Hematopoietic multipotent progenitor cell treated with erythropoietin and hydrocortisone succinate and interleukin-3 and kit ligand, for 15 days (in vitro differentiated cells): ENCODE data around the gene BANF1.

ENCODE experiments used
- DNase-seq: peaks from one replicate; pipeline ENCODE4 v3.0.0-alpha.2; 2015; ENCODE audit warnings: low spot score

The BANF1 gene

GRCh38 chr11:66001942-66002647 lies at the start of gene BANF1, which contains the start of gene EIF1AD:
Gene BANF1 (plus strand): TSS chr11:66002503. CDS start chr11:66003251, 748 bp downstream.
Gene EIF1AD (minus strand): TSS chr11:66002157. CDS start chr11:66000389, 1,768 bp downstream.
- DNase-seq, result peak; percentile 95

DNA sequence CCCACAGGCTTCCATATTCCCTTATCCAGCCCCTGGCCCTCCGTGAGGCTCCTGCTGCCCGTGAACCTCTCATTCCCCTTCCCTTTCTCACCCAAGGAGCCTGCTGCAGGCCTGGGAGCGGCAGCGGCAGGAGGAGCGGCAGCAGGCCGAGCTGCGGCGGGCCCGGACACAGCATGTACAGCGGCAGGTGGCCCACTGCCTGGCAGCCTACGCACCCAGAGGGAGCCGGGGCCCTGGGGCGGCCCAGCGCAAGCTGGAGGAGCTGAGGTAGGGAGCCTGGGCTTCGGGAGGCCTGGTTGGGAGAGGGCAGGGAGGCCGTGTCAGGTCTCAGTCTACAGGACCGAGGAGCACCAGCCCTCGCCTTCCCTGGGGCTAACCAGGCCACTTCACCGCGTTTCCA lies 48.8 kb upstream of the BANF1 start:
- DNase-seq, result no peak

DNA sequence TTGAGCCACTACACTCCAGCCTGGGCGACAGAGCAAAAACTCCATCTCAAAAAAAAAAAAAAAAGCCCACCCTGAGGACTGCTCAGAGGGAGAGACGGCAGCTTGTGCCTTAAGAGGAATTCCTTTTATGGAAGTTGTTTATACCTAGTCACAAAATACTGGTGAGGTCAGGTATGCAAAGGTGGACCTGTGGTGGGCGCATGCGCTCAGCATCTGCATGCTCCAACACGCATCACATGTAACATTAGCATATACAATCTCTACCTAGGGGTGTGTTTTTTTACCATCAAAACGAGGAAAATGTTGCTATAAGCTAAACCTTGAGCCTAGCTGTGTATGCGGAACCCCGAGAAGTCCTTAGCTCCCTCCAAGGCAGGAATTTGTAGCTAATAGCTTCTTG lies 47.5 kb upstream of the BANF1 start:
- no peak for DNase-seq

DNA sequence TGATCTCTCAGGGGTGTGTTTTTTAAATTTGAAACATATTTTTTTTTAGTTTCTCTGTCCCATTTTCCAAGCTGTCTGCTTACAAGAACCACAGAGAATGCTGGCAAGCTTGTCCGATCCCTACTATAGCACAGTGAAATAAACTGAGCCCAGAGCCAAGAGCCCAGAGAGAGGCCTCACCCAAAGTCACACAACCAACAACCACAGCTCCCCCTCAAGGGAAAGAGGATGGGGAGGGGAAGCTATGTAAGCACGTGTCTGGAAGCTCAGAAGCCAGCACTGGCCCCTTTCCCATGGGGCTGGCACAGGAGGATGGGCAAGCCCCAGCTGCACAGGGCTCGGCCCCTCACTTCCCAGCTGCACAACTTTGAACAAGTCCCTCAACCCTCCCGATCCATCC lies 44.0 kb upstream of the BANF1 start:
- no peak for DNase-seq

DNA sequence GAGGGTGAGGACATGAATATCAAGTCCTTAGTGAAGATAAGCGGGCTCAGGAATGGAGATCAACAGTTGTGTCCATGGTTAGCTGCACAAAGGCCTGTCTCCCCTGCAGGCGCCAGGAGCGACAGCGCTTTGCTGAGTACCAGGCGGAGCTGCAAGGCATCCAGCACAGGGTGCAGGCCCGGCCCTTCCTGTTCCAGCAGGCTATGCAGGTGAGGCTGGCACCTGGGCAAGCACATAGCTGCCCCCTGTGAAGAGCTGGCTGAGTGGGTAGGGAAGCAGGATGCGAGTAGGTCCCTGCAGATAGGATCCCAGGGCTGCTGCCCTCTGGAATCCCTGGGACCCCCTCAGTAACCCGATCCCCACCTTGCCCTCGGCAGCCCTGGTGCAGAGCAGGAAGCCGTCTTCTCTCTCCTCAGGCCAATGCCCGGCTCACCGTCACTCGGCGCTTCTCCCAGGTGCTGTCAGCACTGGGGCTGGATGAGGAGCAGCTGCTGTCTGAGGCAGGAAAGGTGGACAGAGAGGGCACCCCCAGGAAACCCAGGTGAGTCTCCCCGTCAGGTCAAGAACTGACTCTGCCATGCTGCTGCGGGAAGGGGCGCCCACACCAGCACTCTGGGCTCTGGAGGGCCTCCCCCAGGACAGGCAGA lies 43.4 kb upstream of the BANF1 start:
- no peak for DNase-seq

DNA sequence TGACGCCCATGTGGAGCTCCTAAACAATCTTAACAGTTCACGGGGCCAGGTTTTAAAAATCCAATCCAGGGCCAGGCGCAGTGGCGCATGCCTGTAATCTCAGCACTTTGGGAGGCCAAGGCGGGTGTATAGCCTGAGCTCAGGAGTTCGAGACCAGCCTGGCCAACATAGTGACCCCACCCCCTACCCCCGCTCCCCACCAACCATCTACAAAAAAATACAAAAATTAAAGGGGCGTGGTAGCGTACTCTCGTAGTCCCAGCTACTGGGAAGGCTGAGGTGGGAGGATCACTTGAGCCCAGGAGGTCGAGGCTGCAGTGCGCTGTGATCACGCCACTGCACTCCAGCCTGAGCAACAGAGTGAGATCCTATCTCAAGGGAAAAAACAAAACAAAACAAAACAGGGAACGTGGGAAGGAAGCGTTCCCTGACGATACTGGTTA lies 41.5 kb upstream of the BANF1 start:
- no peak for DNase-seq

GRCh38 chr11:65961267-65962140 lies 40.8 kb upstream of the BANF1 start, which contains the start of gene SART1:
Gene SART1 (plus strand): TSS chr11:65961734. CDS start chr11:65961781, 47 bp downstream.
- peak; percentile 93 for DNase-seq

- no peak for DNase-seq
Observed at GRCh38 chr11:65962141-65962564, 40.1 kb upstream of the BANF1 start.

- no peak for DNase-seq
Observed at GRCh38 chr11:65964906-65965305, 37.4 kb upstream of the BANF1 start.

DNA sequence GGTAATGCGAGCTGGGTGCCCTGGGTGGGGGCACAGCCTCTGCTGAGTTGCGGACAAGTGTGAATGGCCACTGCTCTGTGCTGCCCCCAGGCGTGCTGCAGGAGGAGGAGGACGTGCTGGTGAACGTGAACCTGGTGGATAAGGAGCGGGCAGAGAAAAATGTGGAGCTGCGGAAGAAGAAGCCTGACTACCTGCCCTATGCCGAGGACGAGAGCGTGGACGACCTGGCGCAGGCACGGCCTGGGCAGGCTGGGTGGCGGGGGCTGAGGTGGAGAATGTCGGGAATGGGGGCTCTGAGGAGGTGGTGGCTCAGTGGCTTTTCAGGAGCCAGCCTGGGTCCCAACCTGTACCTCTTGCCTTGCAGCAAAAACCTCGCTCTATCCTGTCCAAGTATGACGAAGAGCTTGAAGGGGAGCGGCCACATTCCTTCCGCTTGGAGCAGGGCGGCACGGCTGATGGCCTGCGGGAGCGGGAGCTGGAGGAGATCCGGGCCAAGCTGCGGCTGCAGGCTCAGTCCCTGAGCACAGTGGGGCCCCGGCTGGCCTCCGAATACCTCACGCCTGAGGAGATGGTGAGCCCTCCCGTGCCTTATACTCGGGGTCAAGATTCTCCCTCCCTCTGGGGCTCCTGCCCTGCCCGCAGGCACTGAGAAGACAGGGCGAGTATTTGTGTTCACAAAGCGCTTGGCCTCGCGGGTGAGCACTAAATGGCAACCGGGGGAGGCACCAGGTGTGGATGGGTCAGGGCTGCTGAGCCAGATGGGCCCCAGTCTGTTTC lies 36.1 kb upstream of the BANF1 start:
- no peak for DNase-seq

DNA sequence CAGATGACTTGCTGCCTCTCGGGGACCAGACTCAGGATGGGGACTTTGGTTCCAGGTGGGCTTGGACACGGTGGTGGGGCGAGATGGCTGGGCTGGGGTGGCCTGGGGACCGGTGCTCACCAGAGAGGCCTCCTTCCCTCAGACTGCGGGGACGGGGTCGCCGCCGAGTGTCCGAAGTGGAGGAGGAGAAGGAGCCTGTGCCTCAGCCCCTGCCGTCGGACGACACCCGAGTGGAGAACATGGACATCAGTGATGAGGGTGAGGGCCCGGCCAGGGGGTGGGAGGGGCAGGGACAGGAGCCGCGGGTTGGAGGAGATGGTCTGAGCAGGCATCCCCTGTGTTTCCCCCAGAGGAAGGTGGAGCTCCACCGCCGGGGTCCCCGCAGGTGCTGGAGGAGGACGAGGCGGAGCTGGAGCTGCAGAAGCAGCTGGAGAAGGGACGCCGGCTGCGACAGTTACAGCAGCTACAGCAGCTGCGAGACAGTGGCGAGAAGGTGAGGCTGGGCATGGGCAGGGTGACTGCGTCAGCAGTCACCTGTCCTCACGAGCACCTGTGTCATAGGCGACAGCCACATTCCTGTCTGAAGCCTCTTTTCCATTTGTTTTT lies 34.9 kb upstream of the BANF1 start:
- DNase-seq, result no peak

- DNase-seq, result no peak
Observed at GRCh38 chr11:65968600-65969482, 33.5 kb upstream of the BANF1 start.

DNA sequence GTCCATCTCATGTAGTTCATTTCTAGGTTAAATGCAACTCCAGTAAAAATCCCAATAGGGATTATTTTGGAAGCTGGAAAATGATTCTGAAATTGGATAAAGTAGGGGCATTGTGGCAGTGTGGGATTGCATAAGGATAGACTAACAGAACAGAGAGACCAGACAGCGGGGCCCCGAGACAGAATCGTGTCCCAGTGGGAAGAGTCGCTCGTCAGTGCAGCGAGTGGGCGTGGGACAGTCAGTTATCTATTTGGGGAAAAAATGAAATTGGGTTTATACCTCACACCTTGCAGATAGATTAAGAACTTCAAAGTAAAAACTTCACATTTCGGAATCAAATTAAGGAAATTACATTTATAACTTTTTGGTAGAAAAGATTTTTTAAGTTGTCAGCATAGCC lies 30.2 kb upstream of the BANF1 start:
- no peak for DNase-seq

DNA sequence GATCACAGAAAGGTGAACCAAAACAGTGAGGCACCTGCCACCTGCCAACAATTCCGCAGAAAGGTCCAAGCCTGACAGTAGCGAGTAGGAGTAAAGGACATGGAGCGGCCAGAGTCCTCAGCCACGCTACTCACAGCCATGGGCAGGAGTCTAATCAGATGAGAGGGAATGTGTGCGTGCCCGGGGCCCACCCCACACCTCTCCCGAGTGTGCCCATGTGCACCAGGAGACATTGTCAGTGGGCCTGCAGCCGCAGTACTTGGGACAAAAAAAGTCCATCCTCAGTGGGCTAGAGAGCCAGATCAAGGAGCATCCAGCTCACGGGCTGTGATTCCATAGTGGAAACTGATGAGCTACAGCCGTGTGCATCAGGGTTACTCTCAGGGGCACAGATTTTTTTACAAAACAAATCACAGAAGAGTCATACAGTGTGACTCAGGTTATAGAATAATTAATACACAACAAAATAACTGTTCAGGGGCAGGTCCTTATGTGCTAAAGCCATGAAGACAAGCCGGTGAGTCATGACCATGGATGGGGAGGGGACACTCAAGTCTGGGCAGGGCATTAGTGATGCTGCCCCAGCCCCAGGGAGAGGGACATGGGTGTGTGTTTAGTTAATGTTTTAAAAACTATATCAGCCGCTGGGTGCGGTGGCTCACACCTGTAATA lies 28.7 kb upstream of the BANF1 start:
- no peak for DNase-seq

GRCh38 chr11:65975771-65976170 lies 26.5 kb upstream of the BANF1 start:
- no peak for DNase-seq

- DNase-seq, result no peak
Observed at GRCh38 chr11:65976216-65977176, 25.8 kb upstream of the BANF1 start.

DNA sequence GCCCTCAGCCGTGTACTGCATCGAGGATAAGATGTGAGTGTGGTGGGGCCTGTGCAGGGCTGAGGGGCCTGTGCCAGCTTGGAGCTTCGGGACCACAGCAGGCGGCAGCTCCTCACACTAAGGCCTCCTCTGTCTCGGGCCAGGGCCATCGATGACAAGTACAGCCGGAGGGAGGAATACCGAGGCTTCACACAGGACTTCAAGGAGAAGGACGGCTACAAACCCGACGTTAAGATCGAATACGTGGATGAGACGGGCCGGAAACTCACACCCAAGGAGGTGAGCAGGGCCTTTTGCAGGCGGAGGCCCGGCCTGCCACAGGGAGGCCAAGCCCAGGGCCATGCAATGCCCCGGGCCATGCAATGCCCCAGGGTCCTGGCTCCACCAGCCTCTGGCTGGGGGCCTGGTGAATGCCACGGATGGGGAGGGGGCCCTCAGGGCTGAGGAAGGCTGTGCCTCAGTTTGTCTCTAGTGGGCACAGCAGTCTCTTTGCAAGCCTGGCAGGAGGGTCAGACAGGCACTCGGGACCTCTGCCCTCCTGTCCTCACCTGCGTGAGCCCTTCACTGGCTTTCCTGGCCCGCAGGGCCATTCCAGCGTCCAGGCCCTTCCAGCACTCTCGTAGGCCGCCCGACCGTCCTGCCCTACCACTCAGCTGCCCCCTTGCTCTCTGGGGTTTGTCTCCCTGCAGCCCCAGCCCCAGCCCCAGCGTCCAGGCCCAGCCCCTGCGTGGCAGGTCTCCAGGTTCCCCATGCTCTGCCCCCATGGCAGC lies 24.5 kb upstream of the BANF1 start:
- no peak for DNase-seq
